MM.1S (cell line): ENCODE results near the gene TSC22D4.

ENCODE experiments used
- DNase-seq: peaks from one replicate; pipeline ENCODE4 v3.0.0-alpha.2; 2015
- H2AFZ ChIP-seq: fragments of 300-600 bp; sonication (generic); 2 replicates; pipeline ENCODE4 v1.6.0; 2016; ENCODE audit warnings: antibody characterized with exemption, low read length
- H3F3A ChIP-seq: fragments of 300-600 bp; sonication (generic); 2 replicates; pipeline ENCODE4 v1.6.1; 2016; ENCODE audit warnings: mild to moderate bottlenecking, antibody characterized with exemption, low read length, moderate library complexity, mixed read lengths; ENCODE audit not compliant: insufficient read depth
- H3K27ac ChIP-seq: fragments of 300-600 bp; sonication (generic); 2 replicates; pipeline ENCODE4 v1.5.1; 2016; ENCODE audit warnings: mild to moderate bottlenecking, low read length
- H3K27me3 ChIP-seq: fragments of 300-600 bp; sonication (generic); replicated peaks from 2 replicates; pipeline ENCODE4 v1.6.0; 2016; ENCODE audit warnings: low read length; ENCODE audit not compliant: insufficient read depth
- H3K36me3 ChIP-seq: fragments of 300-600 bp; sonication (generic); replicated peaks from 2 replicates; pipeline ENCODE4 v1.6.1; 2016; ENCODE audit warnings: mild to moderate bottlenecking, low read length, mixed read lengths; ENCODE audit not compliant: insufficient read depth
- H3K4me1 ChIP-seq: fragments of 300-600 bp; sonication (generic); 2 replicates; pipeline ENCODE4 v1.6.1; 2016; ENCODE audit warnings: low read length, mixed read lengths
- H3K4me2 ChIP-seq: fragments of 300-600 bp; sonication (generic); 2 replicates; pipeline ENCODE4 v1.6.0; 2016; ENCODE audit warnings: low read depth, low read length
- H3K4me3 ChIP-seq: fragments of 300-600 bp; sonication (generic); 2 replicates; pipeline ENCODE4 v1.5.1; 2016; ENCODE audit warnings: low read length, mixed read lengths
- H3K79me2 ChIP-seq: fragments of 300-600 bp; sonication (generic); 2 replicates; pipeline ENCODE4 v1.6.1; 2016; ENCODE audit warnings: mixed run types, low read length, mixed read lengths
- H3K9ac ChIP-seq: fragments of 300-600 bp; sonication (generic); 2 replicates; pipeline ENCODE4 v1.6.1; 2016; ENCODE audit warnings: low read length, mixed read lengths
- H3K9me2 ChIP-seq: fragments of 300-600 bp; sonication (generic); replicated peaks from 2 replicates; pipeline ENCODE4 v1.6.1; 2016; ENCODE audit warnings: mild to moderate bottlenecking, low read length, mixed read lengths; ENCODE audit not compliant: insufficient read depth
- H3K9me3 ChIP-seq: fragments of 300-600 bp; sonication (generic); replicated peaks from 2 replicates; pipeline ENCODE4 v1.6.1; 2016; ENCODE audit warnings: mild to moderate bottlenecking, low read length, mixed read lengths; ENCODE audit not compliant: insufficient read depth
- H4K20me1 ChIP-seq: fragments of 300-600 bp; sonication (generic); 2 replicates; pipeline ENCODE4 v1.6.1; 2016; ENCODE audit warnings: mild to moderate bottlenecking, low read length, moderate library complexity, mixed read lengths; ENCODE audit not compliant: insufficient read depth
- CTCF ChIP-seq: fragments of 300-600 bp; sonication (generic); IDR thresholded peaks from 2 replicates; pipeline ENCODE4 v1.5.1; 2016; ENCODE audit warnings: antibody characterized with exemption, low read length, mixed read lengths
- EZH2 ChIP-seq: fragments of 300-600 bp; sonication (generic); optimal IDR thresholded peaks from 2 replicates; pipeline ENCODE3; 2017; ENCODE audit warnings: low read depth, mild to moderate bottlenecking, antibody characterized with exemption, low read length, mixed read lengths
- EZH2phosphoT487 ChIP-seq: fragments of 300-600 bp; sonication (generic); IDR thresholded peaks from 2 replicates; pipeline ENCODE4 v1.6.1; 2018; ENCODE audit warnings: antibody characterized with exemption, low read length

The TSC22D4 gene

GRCh38 chr7:100483722-100484672 is 5.0 kb upstream of the TSC22D4 start, which contains the start of gene NYAP1:
Gene NYAP1 (plus strand): TSS chr7:100483927. CDS start chr7:100485312, 1,385 bp downstream.
- no peaks in the 10 kb centered on the region for H4K20me1 ChIP-seq
- peak within 1 kb of the TSS; percentile 90 for H2AFZ ChIP-seq
- H3K79me2 ChIP-seq = peaks cover under 1% of the 10 kb centered on the region; the same call in 1 of the 2 replicates
- peaks cover 3% of the 10 kb centered on the region; the same call in 1 of the 2 replicates for H3F3A ChIP-seq
- H3K27ac ChIP-seq = no peak within 1 kb of the TSS
- H3K9ac ChIP-seq = peak within 1 kb of the TSS; percentile 17; the same call in 1 of the 2 replicates
- no peaks in the 10 kb centered on the region for H3K36me3 ChIP-seq
- no peak for DNase-seq
- H3K4me2 ChIP-seq = peak within 1 kb of the TSS; percentile 99
- TF ChIP-seq EZH2 (no peak), CTCF (no peak), EZH2phosphoT487 (no peak)
- H3K4me1 ChIP-seq = peaks cover 6% of the 10 kb centered on the region
- no peaks in the 10 kb centered on the region for H3K9me3 ChIP-seq
- peaks cover 52% of the 10 kb centered on the region for H3K27me3 ChIP-seq
- peak within 1 kb of the TSS; percentile 85 for H3K4me3 ChIP-seq
- no peaks in the 10 kb centered on the region for H3K9me2 ChIP-seq

GRCh38 chr7:100483090-100483721 is 4.2 kb upstream of the TSC22D4 start:
- TF ChIP-seq EZH2phosphoT487 (no peak), CTCF (peak; percentile 75)
- H3K4me3 ChIP-seq = peak overlapping the region; percentile 85
- peak overlapping the region; percentile 17; the same call in 1 of the 2 replicates for H3K9ac ChIP-seq
- no peaks in the 10 kb centered on the region for H3K9me3 ChIP-seq
- no peak overlapping the region for H3K27ac ChIP-seq
- H3K27me3 ChIP-seq = peaks cover 44% of the 10 kb centered on the region
- peak overlapping the region; percentile 90 for H2AFZ ChIP-seq
- H3K36me3 ChIP-seq = no peaks in the 10 kb centered on the region
- peaks cover 6% of the 10 kb centered on the region for H3K4me1 ChIP-seq
- no peaks in the 10 kb centered on the region for H3K9me2 ChIP-seq
- peaks cover 8% of the 10 kb centered on the region for H3K79me2 ChIP-seq
- peak; percentile 54 for DNase-seq
- H3K4me2 ChIP-seq = peak overlapping the region; percentile 99
- H3F3A ChIP-seq = peaks cover 3% of the 10 kb centered on the region; the same call in 1 of the 2 replicates
- H4K20me1 ChIP-seq = no peaks in the 10 kb centered on the region

GRCh38 chr7:100482728-100483089 is 3.7 kb upstream of the TSC22D4 start:
- peaks cover 13% of the 10 kb centered on the region for H3K79me2 ChIP-seq
- peaks cover 6% of the 10 kb centered on the region for H3K4me1 ChIP-seq
- H3K36me3 ChIP-seq = no peaks in the 10 kb centered on the region
- TF ChIP-seq CTCF (no peak), EZH2 (no peak), EZH2phosphoT487 (no peak)
- peak overlapping the region; percentile 99 for H3K4me2 ChIP-seq
- peak overlapping the region; percentile 85 for H3K4me3 ChIP-seq
- no peak overlapping the region for H3K27ac ChIP-seq
- H4K20me1 ChIP-seq = no peaks in the 10 kb centered on the region
- H3K27me3 ChIP-seq = peaks cover 39% of the 10 kb centered on the region
- H3K9ac ChIP-seq = peak overlapping the region; percentile 17; the same call in 1 of the 2 replicates
- H3K9me2 ChIP-seq = no peaks in the 10 kb centered on the region
- H3K9me3 ChIP-seq = no peaks in the 10 kb centered on the region
- peaks cover 3% of the 10 kb centered on the region; the same call in 1 of the 2 replicates for H3F3A ChIP-seq
- no peak for DNase-seq
- peak overlapping the region; percentile 90 for H2AFZ ChIP-seq
